MM.1S (cell line): Measurements from ENCODE around the gene VSIG10L2.

Experiments used
- DNase-seq: peaks from one replicate; pipeline ENCODE4 v3.0.0-alpha.2; 2015
- H2AFZ ChIP-seq: fragments of 300-600 bp; sonication (generic); 2 replicates; pipeline ENCODE4 v1.6.0; 2016; ENCODE audit warnings: antibody characterized with exemption, low read length
- H3F3A ChIP-seq: fragments of 300-600 bp; sonication (generic); 2 replicates; pipeline ENCODE4 v1.6.1; 2016; ENCODE audit warnings: mild to moderate bottlenecking, antibody characterized with exemption, low read length, moderate library complexity, mixed read lengths; ENCODE audit not compliant: insufficient read depth
- H3K27ac ChIP-seq: fragments of 300-600 bp; sonication (generic); 2 replicates; pipeline ENCODE4 v1.5.1; 2016; ENCODE audit warnings: mild to moderate bottlenecking, low read length
- H3K27me3 ChIP-seq: fragments of 300-600 bp; sonication (generic); replicated peaks from 2 replicates; pipeline ENCODE4 v1.6.0; 2016; ENCODE audit warnings: low read length; ENCODE audit not compliant: insufficient read depth
- H3K36me3 ChIP-seq: fragments of 300-600 bp; sonication (generic); replicated peaks from 2 replicates; pipeline ENCODE4 v1.6.1; 2016; ENCODE audit warnings: mild to moderate bottlenecking, low read length, mixed read lengths; ENCODE audit not compliant: insufficient read depth
- H3K4me1 ChIP-seq: fragments of 300-600 bp; sonication (generic); 2 replicates; pipeline ENCODE4 v1.6.1; 2016; ENCODE audit warnings: low read length, mixed read lengths
- H3K4me2 ChIP-seq: fragments of 300-600 bp; sonication (generic); 2 replicates; pipeline ENCODE4 v1.6.0; 2016; ENCODE audit warnings: low read depth, low read length
- H3K4me3 ChIP-seq: fragments of 300-600 bp; sonication (generic); 2 replicates; pipeline ENCODE4 v1.5.1; 2016; ENCODE audit warnings: low read length, mixed read lengths
- H3K79me2 ChIP-seq: fragments of 300-600 bp; sonication (generic); 2 replicates; pipeline ENCODE4 v1.6.1; 2016; ENCODE audit warnings: mixed run types, low read length, mixed read lengths
- H3K9ac ChIP-seq: fragments of 300-600 bp; sonication (generic); 2 replicates; pipeline ENCODE4 v1.6.1; 2016; ENCODE audit warnings: low read length, mixed read lengths
- H3K9me2 ChIP-seq: fragments of 300-600 bp; sonication (generic); replicated peaks from 2 replicates; pipeline ENCODE4 v1.6.1; 2016; ENCODE audit warnings: mild to moderate bottlenecking, low read length, mixed read lengths; ENCODE audit not compliant: insufficient read depth
- H3K9me3 ChIP-seq: fragments of 300-600 bp; sonication (generic); replicated peaks from 2 replicates; pipeline ENCODE4 v1.6.1; 2016; ENCODE audit warnings: mild to moderate bottlenecking, low read length, mixed read lengths; ENCODE audit not compliant: insufficient read depth
- H4K20me1 ChIP-seq: fragments of 300-600 bp; sonication (generic); 2 replicates; pipeline ENCODE4 v1.6.1; 2016; ENCODE audit warnings: mild to moderate bottlenecking, low read length, moderate library complexity, mixed read lengths; ENCODE audit not compliant: insufficient read depth
- EZH2 ChIP-seq: fragments of 300-600 bp; sonication (generic); optimal IDR thresholded peaks from 2 replicates; pipeline ENCODE3; 2017; ENCODE audit warnings: low read depth, mild to moderate bottlenecking, antibody characterized with exemption, low read length, mixed read lengths
- EZH2phosphoT487 ChIP-seq: fragments of 300-600 bp; sonication (generic); IDR thresholded peaks from 2 replicates; pipeline ENCODE4 v1.6.1; 2018; ENCODE audit warnings: antibody characterized with exemption, low read length
- TF ChIP-seq, protein P1 (sequence below): fragments of 300-600 bp; sonication (generic); IDR thresholded peaks from 2 replicates; pipeline ENCODE4 v1.5.1; 2016; ENCODE audit warnings: antibody characterized with exemption, low read length, mixed read lengths

Gene VSIG10L2

GRCh38 chr11:125956391-125957134 lies 10.7 kb downstream of the VSIG10L2 start:
- Histone ChIP-seq H3K9me3 (no peaks in the 10 kb centered on the region), H3K27me3 (no peaks in the 10 kb centered on the region), H3K36me3 (no peaks in the 10 kb centered on the region), H3K4me1 (no peaks in the 10 kb centered on the region), H4K20me1 (no peaks in the 10 kb centered on the region), H3K4me3 (no peak overlapping the region), H2AFZ (no peak overlapping the region), H3K79me2 (no peaks in the 10 kb centered on the region), H3F3A (no peaks in the 10 kb centered on the region), H3K9me2 (no peaks in the 10 kb centered on the region), H3K27ac (no peak overlapping the region), H3K9ac (no peak overlapping the region), H3K4me2 (no peak overlapping the region)
- TF ChIP-seq EZH2phosphoT487 (no peak), EZH2 (no peak)
- TF ChIP-seq, protein P1, sequence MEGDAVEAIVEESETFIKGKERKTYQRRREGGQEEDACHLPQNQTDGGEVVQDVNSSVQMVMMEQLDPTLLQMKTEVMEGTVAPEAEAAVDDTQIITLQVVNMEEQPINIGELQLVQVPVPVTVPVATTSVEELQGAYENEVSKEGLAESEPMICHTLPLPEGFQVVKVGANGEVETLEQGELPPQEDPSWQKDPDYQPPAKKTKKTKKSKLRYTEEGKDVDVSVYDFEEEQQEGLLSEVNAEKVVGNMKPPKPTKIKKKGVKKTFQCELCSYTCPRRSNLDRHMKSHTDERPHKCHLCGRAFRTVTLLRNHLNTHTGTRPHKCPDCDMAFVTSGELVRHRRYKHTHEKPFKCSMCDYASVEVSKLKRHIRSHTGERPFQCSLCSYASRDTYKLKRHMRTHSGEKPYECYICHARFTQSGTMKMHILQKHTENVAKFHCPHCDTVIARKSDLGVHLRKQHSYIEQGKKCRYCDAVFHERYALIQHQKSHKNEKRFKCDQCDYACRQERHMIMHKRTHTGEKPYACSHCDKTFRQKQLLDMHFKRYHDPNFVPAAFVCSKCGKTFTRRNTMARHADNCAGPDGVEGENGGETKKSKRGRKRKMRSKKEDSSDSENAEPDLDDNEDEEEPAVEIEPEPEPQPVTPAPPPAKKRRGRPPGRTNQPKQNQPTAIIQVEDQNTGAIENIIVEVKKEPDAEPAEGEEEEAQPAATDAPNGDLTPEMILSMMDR: no peak
- no peak for DNase-seq

- H3K4me1 ChIP-seq: no peaks in the 10 kb centered on the region
- no peaks in the 10 kb centered on the region for H4K20me1 ChIP-seq
- no peaks in the 10 kb centered on the region for H3K79me2 ChIP-seq
- peak overlapping the region; percentile 54 for H3K4me3 ChIP-seq
- DNase-seq: no peak
- TF ChIP-seq EZH2phosphoT487 (no peak), EZH2 (no peak)
- TF ChIP-seq, protein P1: no peak
- H3K9me3 ChIP-seq: no peaks in the 10 kb centered on the region
- H3K27me3 ChIP-seq: no peaks in the 10 kb centered on the region
- H3K36me3 ChIP-seq: 0 out of 2 replicates have a peak, but pooled peaks cover 3% of the 10 kb centered on the region
- no peak overlapping the region for H3K27ac ChIP-seq
- no peaks in the 10 kb centered on the region for H3K9me2 ChIP-seq
- H3F3A ChIP-seq: no peaks in the 10 kb centered on the region
- H2AFZ ChIP-seq: peak overlapping the region; percentile 13
- peak overlapping the region; percentile 58 for H3K4me2 ChIP-seq
- peak overlapping the region; percentile 23; the same call in 1 of the 2 replicates for H3K9ac ChIP-seq
Observed at GRCh38 chr11:125957618-125958332, 11.9 kb downstream of the VSIG10L2 start.

GRCh38 chr11:125958872-125959400 lies 13.1 kb downstream of the VSIG10L2 start:
- Histone ChIP-seq H3K4me2 (no peak overlapping the region), H3K79me2 (no peaks in the 10 kb centered on the region), H3K9me3 (no peaks in the 10 kb centered on the region), H2AFZ (no peak overlapping the region), H3K27ac (no peak overlapping the region), H3K27me3 (no peaks in the 10 kb centered on the region), H4K20me1 (no peaks in the 10 kb centered on the region), H3K36me3 (0 out of 2 replicates have a peak, but pooled peaks cover 3% of the 10 kb centered on the region), H3F3A (no peaks in the 10 kb centered on the region), H3K4me1 (no peaks in the 10 kb centered on the region), H3K9ac (no peak overlapping the region), H3K4me3 (no peak overlapping the region), H3K9me2 (no peaks in the 10 kb centered on the region)
- no peak for TF ChIP-seq EZH2phosphoT487
- TF ChIP-seq, protein P1: no peak
- no peak for TF ChIP-seq EZH2
- DNase-seq: no peak
